Thyroid gland (tissue), 4 donors: Measurements from ENCODE around the gene ACTN2. TPM values are rescaled to one million over a fixed set of nuclear protein-coding genes. Genes with fewer than 3 reads are reported as not detected.

Experiments used
- DNase-seq, 2 donors: peaks; one replicate each; pipeline ENCODE4 v3.0.0-alpha.2; 2019
- H3K27ac ChIP-seq, 3 donors: fragments of 200-600 bp; sonication (generic); 1 replicate in 2 of 3; 2 replicates in 1 of 3; pipeline ENCODE4 v1.5.1; 2016 to 2019; ENCODE audit warnings: mild to moderate bottlenecking in 1 of 3, moderate library complexity in 1 of 3
- H3K27me3 ChIP-seq: fragments of 200-600 bp; sonication (generic); one replicate; pipeline ENCODE4 v1.5.1; 2019
- H3K36me3 ChIP-seq, 2 donors: fragments of 200-600 bp; sonication (generic); one replicate each; pipeline ENCODE4 v1.5.1; 2016 to 2019
- H3K4me1 ChIP-seq, 2 donors: fragments of 200-600 bp; sonication (generic); one replicate each; pipeline ENCODE4 v1.5.1; 2017 to 2019
- H3K4me3 ChIP-seq, 3 donors: fragments of 200-600 bp; sonication (generic); replicated peaks in 1 of 3; 1 replicate in 2 of 3; 2 replicates in 1 of 3; pipeline ENCODE4 v1.5.1; 2016; ENCODE audit warnings: mild to moderate bottlenecking in 1 of 3
- H3K9me3 ChIP-seq: fragments of 200-600 bp; sonication (generic); one replicate; pipeline ENCODE4 v1.5.1; 2017
- CTCF ChIP-seq, 6 experiments: fragments of 200-600 bp in 3 of 6; fragments of 450-650 bp in 3 of 6; sonication (generic) in 3 of 6; IDR thresholded peaks; one replicate each; pipeline ENCODE4 v1.5.1; 2016 to 2019; ENCODE audit warnings: antibody characterized with exemption in 6 of 6, mild to moderate bottlenecking in 2 of 6, inconsistent platforms in 1 of 6, moderate library complexity in 1 of 6
- POLR2A ChIP-seq, 2 donors: fragments of 450-650 bp; IDR thresholded peaks; one replicate each; pipeline ENCODE4 v1.6.1; 2017; ENCODE audit warnings: antibody characterized with exemption in 2 of 2, mild to moderate bottlenecking in 2 of 2, moderate library complexity in 1 of 2
- WGBS, 2 donors: methylation state at CpG; one replicate each; pipeline ENCODE4 v1.1.5; 2017; 5-methylcytosine and 5-hydroxymethylcytosine counted together
- intact Hi-C: fragments of 100-400 bp; cut with DNase I; formaldehyde crosslinking; loops from one replicate; pipeline ENCODE4 v1.15.1; 2023
- total RNA-seq, 4 donors: library from RNA; depleted of rRNA; stranded (reverse); fragments of >200 nt; gene quantifications; one replicate each; pipeline ENCODE4 v1.2.3, GENCODE V29; 2016

Gene ACTN2
- total RNA-seq, 4 donors from 2014 or later, result 0.40 to 0.56 TPM; not detected in 2

- DNase-seq, result no peak
- Histone ChIP-seq H3K4me1 (no peaks in the 10 kb centered on the region), H3K27ac (no peak overlapping the region), H3K9me3 (no peaks in the 10 kb centered on the region), H3K27me3 (no peaks in the 10 kb centered on the region), H3K36me3 (no peaks in the 10 kb centered on the region), H3K4me3 (no peak overlapping the region)
- 50 to 54% methylated on average over 3 of the region's 3 CpGs for WGBS, 2 donors
- intact Hi-C loops, result no loop called here
- TF ChIP-seq POLR2A (IDR thresholded peaks at IDR 0.05), result no peak
- peak in 3 of 6 experiments; percentile 11 to 34 (median 33) for TF ChIP-seq CTCF (IDR thresholded peaks at IDR 0.05)
These were observed 88.6 kb downstream of the ACTN2 start for GRCh38 chr1:236774926-236775325.

GRCh38 chr1:236779312-236779711, 93.0 kb downstream of the ACTN2 start:
- Histone ChIP-seq H3K27ac (no peak overlapping the region), H3K9me3 (no peaks in the 10 kb centered on the region), H3K4me1 (no peaks in the 10 kb centered on the region), H3K27me3 (no peaks in the 10 kb centered on the region), H3K4me3 (no peak overlapping the region), H3K36me3 (no peaks in the 10 kb centered on the region)
- intact Hi-C loops, result no loop called here
- WGBS, 2 donors, result 91% methylated on average over 2 of the region's 2 CpGs
- DNase-seq, result no peak
- TF ChIP-seq CTCF (IDR thresholded peaks at IDR 0.05) (no peak), POLR2A (IDR thresholded peaks at IDR 0.05) (no peak)

GRCh38 chr1:236785477-236785876, 99.2 kb downstream of the ACTN2 start:
- H3K27me3 ChIP-seq, result no peaks in the 10 kb centered on the region
- DNase-seq, result no peak
- WGBS, 2 donors, result 80 to 90% methylated on average over 2 of the region's 2 CpGs

GRCh38 chr1:236786453-236786852, 100.2 kb downstream of the ACTN2 start:
- H3K27ac ChIP-seq, result no peak overlapping the region
- no peak overlapping the region for H3K4me3 ChIP-seq
- H3K36me3 ChIP-seq, result no peaks in the 10 kb centered on the region
- DNase-seq, result no peak
- H3K9me3 ChIP-seq, result no peaks in the 10 kb centered on the region
- intact Hi-C loops, result no loop called here
- TF ChIP-seq CTCF (IDR thresholded peaks at IDR 0.05) (no peak), POLR2A (IDR thresholded peaks at IDR 0.05) (no peak)
- 92 to 94% methylated on average over 14 to 15 of the region's 16 CpGs for WGBS, 2 donors
- no peaks in the 10 kb centered on the region for H3K27me3 ChIP-seq
- H3K4me1 ChIP-seq, result no peaks in the 10 kb centered on the region

More at GRCh38 chr1:236785477-236785876, 99.2 kb downstream of the ACTN2 start:
- Histone ChIP-seq H3K36me3 (no peaks in the 10 kb centered on the region), H3K27ac (no peak overlapping the region), H3K4me3 (no peak overlapping the region), H3K4me1 (no peaks in the 10 kb centered on the region), H3K9me3 (no peaks in the 10 kb centered on the region)
- no peak for TF ChIP-seq POLR2A (IDR thresholded peaks at IDR 0.05)
- no peak for TF ChIP-seq CTCF (IDR thresholded peaks at IDR 0.05)
- intact Hi-C loops, result no loop called here

GRCh38 chr1:236794585-236795034, 108.3 kb downstream of the ACTN2 start:
- Histone ChIP-seq H3K4me1 (peaks cover 19 to 27% of the 10 kb centered on the region in 2 donors), H3K36me3 (no peaks in the 10 kb centered on the region), H3K27ac (peak overlapping the region; percentile 7 to 93 (median 14)), H3K27me3 (no peaks in the 10 kb centered on the region), H3K4me3 (peak overlapping the region in 1 of 3 donors; percentile 78), H3K9me3 (no peaks in the 10 kb centered on the region)
- 16 to 17% methylated on average over 11 of the region's 11 CpGs for WGBS, 2 donors
- no peak for TF ChIP-seq CTCF (IDR thresholded peaks at IDR 0.05)
- DNase-seq, result no peak
- intact Hi-C loops, result loop anchor here (10.0 kb wide), 1 partner anchor 190 kb away; the partner anchor contains the start of gene HEATR1
